ENCODE measurements around the gene SORL1-AS1.

DNA sequence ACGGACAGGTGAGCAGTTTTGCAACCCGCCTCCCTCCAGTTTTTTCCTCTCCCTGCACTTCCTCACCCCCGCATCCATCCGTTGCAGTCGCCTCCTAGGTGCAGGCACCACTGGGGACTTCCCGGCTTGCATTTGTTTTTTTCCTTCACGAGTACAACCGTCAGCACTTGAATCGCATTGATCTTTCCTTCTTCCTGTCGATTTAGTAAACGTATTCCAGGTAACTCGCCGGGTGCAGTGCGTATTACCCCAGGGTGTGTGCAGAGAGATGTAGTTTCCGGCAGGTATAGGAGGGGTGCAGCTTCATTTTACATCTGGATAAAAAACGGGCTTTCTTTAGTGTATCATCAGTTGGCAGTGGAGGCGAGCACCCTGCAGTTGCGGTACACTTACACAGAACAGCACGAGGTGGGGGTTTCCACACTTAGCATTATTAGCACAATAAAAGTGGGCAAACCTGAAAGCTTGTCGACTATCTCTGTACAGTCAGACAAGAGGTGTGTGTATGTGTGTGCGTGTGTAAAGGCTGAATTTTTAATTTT, at the start of gene SORL1-AS1:
- TF ChIP-seq, protein P1, sequence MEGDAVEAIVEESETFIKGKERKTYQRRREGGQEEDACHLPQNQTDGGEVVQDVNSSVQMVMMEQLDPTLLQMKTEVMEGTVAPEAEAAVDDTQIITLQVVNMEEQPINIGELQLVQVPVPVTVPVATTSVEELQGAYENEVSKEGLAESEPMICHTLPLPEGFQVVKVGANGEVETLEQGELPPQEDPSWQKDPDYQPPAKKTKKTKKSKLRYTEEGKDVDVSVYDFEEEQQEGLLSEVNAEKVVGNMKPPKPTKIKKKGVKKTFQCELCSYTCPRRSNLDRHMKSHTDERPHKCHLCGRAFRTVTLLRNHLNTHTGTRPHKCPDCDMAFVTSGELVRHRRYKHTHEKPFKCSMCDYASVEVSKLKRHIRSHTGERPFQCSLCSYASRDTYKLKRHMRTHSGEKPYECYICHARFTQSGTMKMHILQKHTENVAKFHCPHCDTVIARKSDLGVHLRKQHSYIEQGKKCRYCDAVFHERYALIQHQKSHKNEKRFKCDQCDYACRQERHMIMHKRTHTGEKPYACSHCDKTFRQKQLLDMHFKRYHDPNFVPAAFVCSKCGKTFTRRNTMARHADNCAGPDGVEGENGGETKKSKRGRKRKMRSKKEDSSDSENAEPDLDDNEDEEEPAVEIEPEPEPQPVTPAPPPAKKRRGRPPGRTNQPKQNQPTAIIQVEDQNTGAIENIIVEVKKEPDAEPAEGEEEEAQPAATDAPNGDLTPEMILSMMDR (IDR thresholded peaks at IDR 0.05): no peak
- no peak for TF ChIP-seq POLR2A (IDR thresholded peaks at IDR 0.05)

Data from lower leg skin (tissue), 3 donors.